GM20000 (cell line): ENCODE measurements around the gene DLX1.
"Not testable (repeated sequence)": the region's sequence is repeated elsewhere in the genome, so short reads cannot be mapped to it uniquely, and the experiment has no call there.

Source experiments
- DNase-seq: peaks from one replicate; pipeline ENCODE4 v3.0.0; 2012; ENCODE audit warnings: low spot score
- CTCF ChIP-seq: IDR thresholded peaks from 2 replicates; pipeline ENCODE4 v1.5.1; 2012; ENCODE audit warnings: mild to moderate bottlenecking, control low read depth; ENCODE audit errors: extremely low read depth, missing control alignments

DLX1 gene

GRCh38 chr2:172109256-172109987, 24.1 kb downstream of the DLX1 start:
- DNase-seq = no peak
- no peak for TF ChIP-seq CTCF

GRCh38 chr2:172109988-172110811, 24.9 kb downstream of the DLX1 start:
- TF ChIP-seq CTCF = no peak
- DNase-seq = peak; percentile 7

- TF ChIP-seq CTCF = no peak
- DNase-seq = peak; percentile 10
These were observed 28.3 kb downstream of the DLX1 start for GRCh38 chr2:172113617-172114016.

- DNase-seq = not testable (repeated sequence)
These were observed 28.9 kb downstream of the DLX1 start for GRCh38 chr2:172114176-172114575.

- no peak for DNase-seq
- TF ChIP-seq CTCF = no peak
These were observed 29.3 kb downstream of the DLX1 start for GRCh38 chr2:172114579-172114978.

- DNase-seq = no peak
- no peak for TF ChIP-seq CTCF
These were observed 30.8 kb downstream of the DLX1 start for GRCh38 chr2:172116107-172116506.

GRCh38 chr2:172119089-172119488, 33.8 kb downstream of the DLX1 start:
- DNase-seq = no peak
- no peak for TF ChIP-seq CTCF
